Activated gamma-delta T cell treated with Interleukin-2 at 50 U/mL for 16 hours (primary cell): Measurements from ENCODE around the gene CCDC93.

Experiments used
- DNase-seq: peaks from one replicate; pipeline ENCODE4 v3.0.0-alpha.2; 2020

CCDC93 gene

DNA sequence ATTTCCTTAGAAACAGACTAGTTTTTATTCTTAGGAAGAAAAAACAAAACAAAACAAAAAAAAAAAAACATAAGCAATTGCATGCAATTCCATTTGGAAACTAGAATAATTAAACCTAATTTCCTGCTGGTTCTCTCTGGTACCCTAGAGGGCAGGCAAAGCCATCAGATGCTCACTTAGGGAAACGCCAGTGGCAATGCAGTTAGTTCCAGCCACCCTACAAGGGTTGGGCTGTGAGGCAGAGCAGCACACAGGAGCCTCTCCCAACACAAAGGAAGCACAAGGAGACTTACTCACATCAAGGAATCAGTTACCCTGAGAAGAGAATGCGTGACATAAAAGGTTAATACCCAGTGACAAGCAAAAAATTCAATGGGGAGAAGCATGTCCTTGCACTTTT, 28.8 kb downstream of the CCDC93 start:
- no peak for DNase-seq

DNA sequence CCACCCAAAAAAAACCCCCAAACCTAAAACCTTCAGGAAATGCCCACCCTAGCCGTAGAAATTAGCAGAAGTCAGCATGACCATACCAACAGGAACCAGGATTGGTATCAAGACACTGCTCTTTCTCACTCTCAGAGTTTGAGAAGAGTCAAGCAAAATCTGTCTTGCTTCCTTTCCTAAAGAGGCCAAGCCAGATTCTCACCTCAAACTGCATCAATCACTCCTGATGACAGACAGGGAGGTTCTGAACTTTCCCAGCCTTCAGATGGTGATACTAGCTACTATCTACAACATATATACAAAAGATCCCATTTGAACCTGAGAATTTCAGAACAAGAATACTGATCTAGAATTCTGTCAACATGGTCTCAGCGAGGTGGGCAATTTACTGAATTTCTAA, 29.7 kb downstream of the CCDC93 start:
- DNase-seq = no peak

DNA sequence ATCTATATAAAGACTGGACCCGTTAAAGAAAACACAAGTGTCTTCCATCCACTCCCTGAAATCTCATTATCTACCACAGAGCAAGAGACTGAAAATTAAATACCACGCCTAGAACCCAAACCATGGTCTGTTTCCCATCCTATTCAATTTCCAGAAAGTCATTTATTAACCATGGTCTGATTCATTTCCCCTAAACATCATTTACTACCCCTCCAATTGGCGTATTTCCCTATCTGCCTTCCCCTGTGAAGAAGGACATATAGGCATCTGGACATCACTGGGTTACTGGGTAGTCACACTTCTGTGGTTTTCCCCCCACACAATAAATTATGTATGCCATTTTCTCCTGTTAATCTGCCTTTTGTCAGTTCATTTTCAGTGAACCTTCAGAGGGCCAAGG, 30.8 kb downstream of the CCDC93 start:
- no peak for DNase-seq

DNA sequence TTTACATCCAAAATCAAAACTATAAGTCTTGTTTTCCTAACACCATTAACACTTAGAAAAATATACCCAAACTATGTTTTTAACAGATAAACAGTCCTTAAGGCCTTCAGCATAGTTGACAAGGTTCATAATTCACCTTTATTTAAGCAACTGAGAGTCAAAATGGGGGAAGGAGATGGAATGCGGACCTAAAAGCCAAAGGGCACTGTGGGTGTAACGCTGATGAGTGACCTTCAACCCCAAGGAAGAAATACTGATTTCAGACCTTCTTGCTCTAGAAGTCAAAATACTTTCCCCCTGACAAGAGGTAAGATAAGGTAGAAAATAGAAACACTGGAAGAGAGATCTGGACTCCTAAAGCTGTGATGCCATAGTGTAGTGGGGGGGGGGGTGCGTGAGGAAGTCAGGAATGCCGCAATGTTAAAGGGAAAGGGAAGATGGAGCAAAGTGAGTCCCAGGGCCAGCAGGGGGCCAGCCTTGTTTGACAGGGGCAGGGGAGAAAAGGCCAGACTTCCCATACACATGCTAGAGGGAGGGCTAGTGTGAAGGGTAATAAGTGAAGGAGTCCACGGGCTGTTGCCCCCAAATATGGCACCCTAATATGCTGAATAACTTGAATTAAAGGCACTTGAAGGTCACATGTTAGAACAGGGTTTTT, 31.4 kb downstream of the CCDC93 start:
- no peak for DNase-seq

DNA sequence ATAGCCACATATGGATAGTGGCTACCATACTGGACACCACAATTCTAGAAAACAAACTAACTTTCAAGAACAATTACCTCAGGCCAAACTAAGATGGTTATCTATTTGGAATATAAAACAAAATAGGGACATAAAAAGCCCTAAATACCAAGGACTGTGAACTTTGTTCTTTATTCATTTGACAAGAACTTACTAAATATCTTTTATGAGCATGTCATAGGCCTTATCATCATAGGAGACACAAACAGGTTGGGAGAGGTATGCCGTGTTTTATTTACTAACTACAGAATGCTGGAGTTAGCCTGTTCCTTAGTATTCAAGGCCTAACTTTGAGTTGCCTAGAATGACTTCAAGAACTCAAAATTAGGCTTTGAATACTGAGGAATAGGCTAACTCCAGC, 32.1 kb downstream of the CCDC93 start:
- DNase-seq = no peak

DNA sequence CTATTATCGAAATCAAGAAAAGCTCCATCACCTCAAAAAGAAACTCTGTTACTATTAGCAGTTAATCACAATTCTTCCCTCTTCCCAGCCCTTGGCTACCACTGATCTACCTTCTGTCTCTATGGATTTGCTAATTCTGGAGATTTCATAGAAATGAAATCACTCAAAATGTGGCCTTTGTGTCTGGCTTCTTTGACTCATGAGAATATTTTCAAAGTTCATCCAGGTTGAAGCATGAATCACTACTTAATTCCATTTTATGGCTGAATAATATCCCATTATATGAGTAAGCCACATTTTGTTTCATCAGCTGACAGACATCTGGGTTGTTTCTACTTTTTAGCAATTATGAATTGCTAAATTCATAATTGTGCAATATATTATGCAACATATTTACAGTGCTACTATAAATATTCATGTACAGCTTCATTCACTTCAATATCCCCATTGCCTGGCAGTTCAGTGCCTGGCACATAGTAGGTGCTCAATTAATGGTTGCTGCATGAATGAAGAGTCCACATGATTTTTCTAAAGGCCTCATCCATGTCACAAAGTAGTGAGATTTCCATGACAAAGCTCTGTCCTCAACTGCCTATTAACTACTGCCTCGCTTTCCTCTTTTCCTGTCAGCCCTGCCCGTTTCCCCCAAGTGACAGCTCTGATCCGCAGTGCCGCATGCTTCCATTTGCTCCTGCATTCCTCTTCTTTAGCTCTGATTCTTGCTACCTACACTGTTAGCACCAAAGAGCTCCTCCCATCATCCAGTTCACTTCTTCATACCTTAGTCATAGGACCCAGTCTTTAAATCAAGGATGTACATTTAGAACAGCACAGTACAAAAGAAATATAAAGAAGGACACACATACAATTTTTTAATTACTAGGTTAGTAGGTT, 32.8 kb downstream of the CCDC93 start:
- no peak for DNase-seq

DNA sequence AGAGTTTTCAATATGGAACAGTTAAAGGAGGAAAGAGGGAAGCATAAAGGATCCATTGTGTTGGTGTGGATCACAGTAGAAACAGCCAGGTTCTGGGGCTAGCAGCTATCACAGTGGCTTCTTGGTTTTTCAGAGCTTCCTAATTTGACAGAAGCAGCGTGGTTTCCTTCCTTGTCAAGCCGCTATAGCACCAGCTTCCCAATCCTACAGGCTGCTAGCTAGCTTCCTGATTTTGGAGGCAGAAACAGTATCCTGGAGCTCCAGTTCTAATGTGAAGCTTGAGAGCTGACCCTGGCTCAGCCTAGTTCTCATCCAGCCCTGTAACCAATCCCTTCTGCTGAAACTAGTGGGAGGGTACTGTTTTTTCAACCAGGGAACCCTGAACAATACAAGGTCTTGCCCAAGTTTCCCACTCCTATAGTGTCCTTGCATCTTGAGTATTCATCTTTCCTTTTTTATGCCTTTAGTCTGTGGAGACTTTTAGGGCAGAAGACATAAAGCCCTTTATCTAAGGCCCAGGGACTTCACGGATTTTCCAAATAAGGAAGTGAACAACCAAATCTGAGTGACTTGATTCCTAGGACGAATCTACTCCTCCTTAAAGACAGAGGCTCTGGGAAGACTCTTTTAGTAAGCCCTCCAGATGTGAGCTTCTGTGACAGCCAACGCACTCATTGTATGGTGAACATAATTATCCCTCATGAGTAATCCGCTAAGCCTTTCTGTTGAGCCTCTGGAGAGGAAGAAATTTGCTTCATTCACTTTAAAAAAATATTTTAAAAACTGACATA, 33.8 kb downstream of the CCDC93 start:
- DNase-seq = no peak

DNA sequence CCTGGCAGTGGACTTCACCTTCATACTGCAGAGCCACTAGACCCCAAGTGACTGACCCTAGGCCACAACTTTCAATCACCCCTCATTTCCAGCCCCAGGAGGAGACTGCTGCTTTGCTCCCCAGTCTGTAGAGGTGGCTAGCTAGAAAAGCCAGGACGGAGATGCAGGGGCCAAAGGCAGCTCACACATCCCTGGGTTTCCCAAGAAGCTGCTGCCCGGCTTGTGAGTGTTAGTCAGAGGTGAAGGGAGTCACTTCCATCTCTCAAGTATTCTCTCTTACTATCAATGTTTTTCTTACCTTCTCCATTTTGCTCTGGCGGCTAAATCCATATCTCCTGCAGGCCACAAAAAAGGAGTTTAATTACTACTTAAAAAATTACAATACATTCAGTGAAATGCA, 36.2 kb downstream of the CCDC93 start:
- no peak for DNase-seq

DNA sequence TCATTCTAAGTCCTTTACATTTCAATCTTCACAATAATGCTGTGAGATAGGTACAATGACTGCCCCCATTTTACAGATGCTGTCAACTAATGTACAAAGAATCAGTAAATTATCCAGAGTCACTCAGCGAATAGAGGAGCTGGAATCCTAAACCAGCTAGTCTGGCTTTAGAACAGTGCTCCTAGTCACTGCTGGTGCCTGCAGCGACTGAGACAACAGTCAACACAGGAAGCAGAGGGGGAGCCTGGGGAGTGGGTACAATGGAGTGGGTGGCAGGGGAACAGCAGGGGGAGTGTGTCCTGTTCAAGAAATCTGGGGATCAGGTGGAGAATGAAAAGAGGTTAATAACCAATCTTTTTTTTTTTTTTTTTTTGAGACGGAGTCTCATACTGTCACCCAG, 37.3 kb downstream of the CCDC93 start:
- DNase-seq = no peak

DNA sequence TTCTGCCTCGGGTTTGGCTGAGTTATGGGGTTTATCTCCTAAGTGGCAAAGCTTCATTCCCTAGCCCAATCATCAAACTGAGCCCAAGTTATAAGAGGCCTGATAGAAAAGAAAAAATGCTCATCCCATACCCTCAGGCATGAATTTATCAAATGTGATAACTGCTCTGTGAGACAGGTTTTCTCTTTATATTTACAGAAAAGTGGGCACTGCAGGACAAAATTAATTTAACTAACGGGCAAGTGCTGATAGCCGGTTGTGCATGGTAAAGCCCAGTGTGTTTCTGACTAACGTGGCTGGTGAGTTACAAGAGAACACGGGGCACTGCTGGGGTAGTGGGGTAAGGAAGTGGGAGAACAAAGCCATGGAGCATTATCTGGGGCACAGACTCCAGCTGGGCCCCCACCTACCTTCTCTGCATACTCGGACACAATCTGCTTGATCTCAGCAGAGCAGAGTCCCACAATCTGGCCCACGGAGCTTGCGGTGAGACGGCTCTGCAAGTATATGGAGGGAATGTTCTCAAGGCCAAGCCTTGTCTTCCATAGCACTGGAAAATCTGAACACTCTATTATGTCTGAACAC, 40.3 kb downstream of the CCDC93 start:
- DNase-seq = no peak

DNA sequence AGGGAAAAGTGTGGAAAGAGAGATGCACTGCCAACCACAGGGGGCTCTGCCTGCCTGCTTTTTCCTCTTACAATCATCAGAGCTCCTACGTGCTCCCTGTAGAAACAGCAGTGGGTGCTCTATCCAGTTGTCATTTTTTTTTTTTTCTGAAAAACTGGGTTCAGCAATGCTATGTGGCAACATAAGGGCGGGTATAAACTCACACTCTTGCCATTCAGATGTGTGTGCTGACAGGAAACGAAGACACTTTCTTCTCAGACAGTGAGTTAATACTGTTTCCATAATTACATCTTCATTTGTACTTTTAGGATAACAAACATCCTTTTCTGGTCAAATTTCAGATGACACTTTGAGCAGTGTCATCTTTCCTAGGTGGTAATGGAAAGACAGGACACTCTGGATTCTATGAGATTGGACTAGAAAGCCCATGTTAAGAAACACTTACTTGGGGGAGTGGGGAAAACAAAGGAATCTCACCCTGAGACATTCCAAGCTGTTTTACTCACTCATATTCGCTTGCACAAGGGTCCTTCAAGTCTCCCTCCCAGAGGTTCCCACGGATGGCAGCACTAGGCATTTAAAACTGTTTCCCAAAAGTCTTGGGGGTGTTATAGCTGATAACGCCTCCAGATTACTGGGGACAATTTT, 41.3 kb downstream of the CCDC93 start:
- no peak for DNase-seq

DNA sequence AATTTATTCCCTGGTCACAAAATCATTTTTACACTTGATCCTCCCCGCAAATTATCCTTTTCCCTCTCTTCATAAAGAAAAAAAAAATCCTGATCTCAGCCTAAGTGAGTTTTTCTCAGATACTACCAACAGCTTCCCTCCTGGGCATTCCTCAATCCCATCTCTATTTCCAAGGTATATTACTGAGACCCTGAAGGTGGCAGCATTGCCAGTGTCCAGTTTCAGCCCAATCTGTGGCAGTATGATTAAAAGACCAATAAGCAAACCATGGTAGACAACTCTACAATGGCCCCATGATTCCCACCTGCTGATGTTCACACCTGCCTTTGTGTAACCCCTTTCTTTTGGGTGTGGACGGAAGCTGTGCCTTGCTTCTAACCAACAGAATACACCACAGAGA, 45.1 kb downstream of the CCDC93 start:
- DNase-seq = no peak

DNA sequence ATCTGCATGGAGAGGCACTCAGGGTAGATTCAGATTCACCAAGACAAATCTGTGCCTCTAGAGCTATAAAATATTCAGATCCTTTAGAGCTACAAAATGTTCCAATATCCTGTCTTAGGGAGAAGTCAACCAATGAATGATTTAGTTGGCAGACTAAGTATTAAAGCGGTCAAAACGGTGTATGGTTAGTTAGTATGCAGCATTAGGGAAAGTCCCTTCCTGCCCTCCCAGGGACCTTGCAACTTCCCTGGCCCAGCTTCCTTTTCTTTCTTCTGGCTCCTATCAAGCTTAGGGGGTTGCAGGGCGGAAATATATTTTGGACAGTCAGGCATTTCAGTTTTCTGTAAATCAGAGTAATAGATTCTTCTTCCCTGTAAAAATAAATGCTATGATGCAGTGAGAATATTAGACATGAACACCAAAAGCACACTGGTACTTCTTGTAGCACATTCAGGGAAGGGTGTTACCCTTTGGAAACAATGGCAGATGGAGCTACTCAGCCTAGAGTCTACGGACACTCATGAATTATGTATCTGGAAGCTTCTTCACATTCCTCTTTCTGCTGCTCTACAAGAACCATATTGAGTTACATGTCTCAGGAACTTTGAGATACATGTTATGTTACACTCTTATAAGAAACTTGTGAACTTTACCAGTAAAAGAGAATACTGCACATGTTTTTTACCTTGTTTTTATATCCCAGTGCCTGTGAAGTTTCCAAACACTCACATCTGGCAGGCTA, 45.7 kb downstream of the CCDC93 start:
- DNase-seq = no peak

DNA sequence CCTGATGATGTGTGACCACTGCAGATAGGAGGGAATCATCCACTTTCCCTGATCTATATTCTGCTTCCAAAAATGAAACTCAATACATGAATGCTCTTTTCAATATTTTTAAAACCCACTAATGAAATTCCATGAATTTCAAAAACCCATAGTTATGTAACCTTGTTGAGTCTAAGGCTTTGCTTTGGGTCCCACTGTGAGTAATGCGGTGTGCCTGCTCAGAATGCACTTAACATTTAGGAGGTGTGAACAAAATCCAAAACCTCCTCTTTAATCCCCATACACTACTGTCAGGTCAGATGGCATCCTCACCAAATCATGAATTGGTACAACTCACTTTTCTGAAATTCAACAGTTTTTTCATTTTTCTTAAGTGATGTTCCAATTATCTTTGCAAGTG, 50.4 kb downstream of the CCDC93 start:
- DNase-seq = no peak

DNA sequence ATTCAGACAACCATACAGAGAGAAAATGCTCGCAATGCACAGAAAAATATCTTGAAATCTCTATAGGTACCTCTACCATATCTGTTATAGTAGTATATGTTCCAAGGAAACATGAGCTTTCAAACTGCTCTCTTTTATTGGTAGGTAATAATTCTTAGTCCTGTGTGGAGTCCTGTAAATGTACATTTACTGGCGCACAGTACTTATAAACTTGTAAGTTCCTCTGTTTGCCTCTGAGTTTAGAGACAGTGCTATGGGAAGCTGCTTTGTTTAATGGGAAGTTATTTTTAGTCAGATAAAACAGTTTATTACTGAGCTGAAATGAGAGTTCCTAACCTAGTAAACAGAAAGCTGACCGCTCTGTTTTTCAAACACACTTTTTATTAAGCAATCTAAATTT, 52.7 kb downstream of the CCDC93 start:
- no peak for DNase-seq

DNA sequence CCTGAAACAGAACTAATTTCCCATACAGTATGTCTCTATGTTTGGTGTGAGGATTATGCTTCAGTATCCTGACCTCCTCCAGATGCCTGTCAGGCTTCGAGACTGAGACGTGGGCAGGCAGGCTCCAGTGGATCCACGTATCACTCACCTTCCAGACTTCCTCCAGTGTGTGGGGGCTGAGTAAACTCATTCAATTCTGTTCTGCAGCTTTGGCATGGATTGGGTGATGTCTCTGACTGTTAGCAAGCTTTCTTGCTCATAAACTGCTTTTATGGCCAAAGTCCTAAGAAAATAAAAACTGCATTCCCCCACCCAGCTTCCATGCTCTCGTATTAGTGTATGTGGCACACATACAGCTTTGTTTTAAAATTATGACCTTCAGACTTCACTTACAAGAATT, 53.6 kb downstream of the CCDC93 start:
- no peak for DNase-seq

DNA sequence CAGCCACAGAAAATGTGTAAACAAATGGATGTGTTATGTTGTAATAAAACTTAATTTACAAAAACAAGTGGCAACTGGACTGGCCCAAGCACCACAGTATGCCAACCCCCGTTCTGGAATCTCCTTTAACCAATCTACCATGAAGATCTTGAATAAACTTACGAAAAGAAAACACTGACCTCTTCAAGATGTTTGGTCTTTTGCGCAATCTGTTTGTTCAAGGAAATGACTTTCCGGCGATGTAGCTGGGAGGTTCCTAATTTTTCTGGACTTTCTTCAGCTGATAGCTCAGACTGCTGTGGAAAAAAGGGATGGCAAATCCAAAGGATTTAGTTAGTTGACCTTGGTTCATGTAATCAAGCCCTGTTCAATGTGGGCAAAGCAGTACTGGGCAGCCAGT, 55.7 kb downstream of the CCDC93 start:
- DNase-seq = no peak

DNA sequence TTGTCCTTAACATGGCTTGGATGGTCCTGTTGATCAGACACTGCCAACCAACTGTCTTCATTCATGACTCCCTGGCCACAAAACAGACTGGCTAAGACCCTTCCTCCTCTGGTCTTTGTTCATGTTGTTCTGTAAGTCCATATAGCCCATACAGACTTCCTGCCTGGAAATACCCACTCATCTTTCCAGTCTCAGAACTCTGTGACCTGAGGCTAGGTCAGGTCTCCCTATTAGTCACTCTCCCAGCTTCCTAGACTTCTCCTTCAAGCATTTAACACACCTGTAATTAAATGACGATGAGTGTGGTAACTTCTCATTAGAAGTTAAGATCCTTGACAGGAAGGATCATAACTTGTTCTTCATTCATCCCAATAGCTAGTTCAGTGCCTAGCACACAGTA, 56.3 kb downstream of the CCDC93 start:
- no peak for DNase-seq

DNA sequence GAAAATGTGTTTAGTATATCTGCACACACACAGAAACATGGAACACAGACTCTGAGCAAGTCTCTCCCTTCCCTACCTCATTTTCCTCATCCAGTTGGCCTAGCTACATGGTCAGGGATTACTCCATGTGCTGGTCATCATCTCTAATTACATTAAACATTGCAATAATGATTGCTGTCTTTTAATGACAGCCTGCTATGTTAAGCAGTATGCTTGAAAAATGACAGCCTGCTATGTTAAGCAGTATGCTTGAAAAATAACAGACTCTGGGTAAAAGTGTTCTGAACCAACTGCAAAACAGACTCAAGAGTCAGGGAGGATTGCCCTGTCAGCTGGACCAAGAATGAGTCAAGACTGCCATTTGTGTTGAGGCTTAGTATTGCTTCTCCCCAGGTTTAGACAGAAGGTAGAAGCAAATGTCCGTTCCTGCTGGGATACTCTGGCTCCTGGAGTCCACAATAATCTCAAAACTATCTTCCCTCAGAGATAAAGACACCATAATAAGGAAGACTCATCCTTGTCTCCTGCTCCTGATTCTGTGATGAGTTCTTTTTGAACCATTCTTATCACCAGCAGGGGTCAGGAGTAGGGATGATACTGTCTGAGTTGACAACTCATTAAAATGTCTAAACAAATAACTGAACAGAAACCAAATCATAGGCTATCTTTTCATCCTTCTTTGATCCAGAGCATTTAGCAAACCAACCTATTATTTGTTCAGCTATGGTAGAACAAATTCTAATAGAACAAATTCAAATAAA, 57.7 kb downstream of the CCDC93 start:
- DNase-seq = no peak

DNA sequence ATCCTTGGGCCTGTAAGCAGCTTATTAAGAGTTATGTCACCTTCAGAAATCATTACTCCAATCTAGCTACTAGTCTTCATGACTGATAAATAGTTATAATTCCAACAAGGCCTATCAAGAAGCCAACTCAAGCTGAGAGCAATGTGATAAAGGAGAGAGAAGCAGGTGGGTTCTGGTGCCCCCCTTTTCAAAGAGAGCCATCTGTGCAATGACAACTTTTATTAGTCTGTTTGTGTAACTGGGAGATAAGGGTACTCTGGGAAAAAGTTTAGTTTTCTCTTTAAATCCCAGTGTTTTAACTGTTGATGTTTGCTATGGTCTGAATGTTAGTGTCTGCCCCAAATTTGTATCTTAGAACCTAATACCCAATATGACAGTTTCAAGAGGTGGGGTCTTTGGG, 60.6 kb downstream of the CCDC93 start:
- DNase-seq = no peak

DNA sequence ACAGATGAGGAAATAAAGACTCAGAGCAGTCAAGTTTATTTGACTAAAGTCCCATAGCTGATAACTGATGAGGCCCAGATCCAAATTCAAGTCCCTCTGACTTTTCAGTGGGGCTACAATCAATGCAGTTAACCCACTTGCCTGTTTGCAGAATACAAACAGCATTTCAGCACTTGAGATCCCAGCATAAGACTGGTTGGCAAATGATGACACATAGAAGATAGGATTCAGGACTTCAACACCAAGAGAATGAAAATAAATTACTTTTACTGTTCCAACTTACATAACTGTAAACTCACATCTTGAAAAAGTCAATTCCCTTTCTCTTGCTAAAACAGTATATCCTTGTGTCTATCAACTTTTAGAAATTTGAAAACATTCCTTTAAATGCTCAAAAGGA, 61.2 kb downstream of the CCDC93 start:
- no peak for DNase-seq
